Renal cortex interstitium (tissue), 11 donors: Measurements from ENCODE around the gene LIN52. TPM values are rescaled to one million over a fixed set of nuclear protein-coding genes. Genes with fewer than 3 reads are reported as not detected.

Experiments used
- DNase-seq, 11 donors: peaks; one replicate each; pipeline ENCODE4 v3.0.0-alpha.2; 2013; ENCODE audit warnings: low read depth in 9 of 11, low spot score in 4 of 11; ENCODE audit errors: extremely low read depth in 1 of 11
- polyA plus RNA-seq, 3 donors: library from polyadenylated mRNA; unstranded; fragments of 120-200 nt; gene quantifications; one replicate each; pipeline ENCODE4 v1.2.1, GENCODE V29; 2013; ENCODE audit not compliant: insufficient read length in 3 of 3

LIN52 gene
- polyA plus RNA-seq, 3 donors: 17.1 to 22.1 (median 19.0) TPM

DNA sequence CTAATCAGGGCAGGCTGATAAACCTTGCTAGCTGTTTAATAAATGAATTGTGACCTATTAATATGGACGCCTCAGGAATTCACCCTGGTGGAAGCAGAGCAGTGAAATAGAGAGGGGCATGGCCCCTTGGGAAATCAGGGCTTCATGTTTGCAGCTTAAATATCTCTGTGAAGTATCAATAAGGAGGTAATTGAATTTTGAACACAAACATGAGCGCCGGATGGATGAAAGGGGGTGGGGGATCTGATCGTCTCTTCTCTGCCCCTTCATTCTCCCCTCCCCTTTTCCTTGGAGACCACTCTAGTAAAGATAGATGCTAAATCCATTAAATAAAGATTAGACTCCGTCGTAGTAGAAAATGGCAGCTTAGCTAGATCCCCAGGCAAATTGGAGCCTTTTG is 70.5 kb downstream of the LIN52 start:
- no peak for DNase-seq

DNA sequence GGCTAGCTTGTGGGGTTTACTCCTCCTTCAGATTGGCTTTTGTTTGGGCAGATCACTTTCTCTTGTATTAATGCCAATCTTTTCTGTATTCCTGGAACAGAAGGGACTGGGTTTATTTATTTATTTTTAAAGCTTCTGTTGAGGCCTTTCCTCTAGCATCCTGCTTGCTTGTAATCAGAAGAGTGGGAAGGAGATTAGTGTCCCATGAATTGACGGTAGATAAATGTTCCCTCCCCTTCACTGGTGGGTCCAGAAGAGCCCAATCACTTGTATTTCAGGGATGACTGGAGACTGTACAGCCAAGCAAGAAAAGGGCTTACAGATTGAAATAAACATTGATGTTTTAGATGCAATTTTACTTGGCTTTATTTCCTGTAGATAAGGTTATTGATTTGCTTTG is 71.0 kb downstream of the LIN52 start:
- DNase-seq: no peak

DNA sequence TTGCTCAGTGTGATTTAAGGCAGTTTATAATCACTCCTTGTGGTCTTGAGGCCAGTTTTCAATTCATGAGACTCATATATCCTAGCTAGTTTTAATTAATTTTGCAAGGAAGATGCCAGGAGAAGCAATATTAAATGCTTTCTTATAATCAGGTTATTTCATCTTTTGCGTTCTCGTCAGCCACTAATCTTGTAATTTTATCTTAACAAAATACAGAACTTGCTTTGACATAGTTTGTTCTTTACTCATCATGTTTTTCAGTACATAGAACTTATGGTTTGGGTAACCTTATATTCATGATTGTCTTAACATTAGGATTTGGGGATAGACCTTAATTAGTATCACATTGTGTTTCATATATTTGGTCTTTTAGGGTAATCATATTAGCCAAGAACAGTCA is 76.0 kb downstream of the LIN52 start:
- DNase-seq: no peak

DNA sequence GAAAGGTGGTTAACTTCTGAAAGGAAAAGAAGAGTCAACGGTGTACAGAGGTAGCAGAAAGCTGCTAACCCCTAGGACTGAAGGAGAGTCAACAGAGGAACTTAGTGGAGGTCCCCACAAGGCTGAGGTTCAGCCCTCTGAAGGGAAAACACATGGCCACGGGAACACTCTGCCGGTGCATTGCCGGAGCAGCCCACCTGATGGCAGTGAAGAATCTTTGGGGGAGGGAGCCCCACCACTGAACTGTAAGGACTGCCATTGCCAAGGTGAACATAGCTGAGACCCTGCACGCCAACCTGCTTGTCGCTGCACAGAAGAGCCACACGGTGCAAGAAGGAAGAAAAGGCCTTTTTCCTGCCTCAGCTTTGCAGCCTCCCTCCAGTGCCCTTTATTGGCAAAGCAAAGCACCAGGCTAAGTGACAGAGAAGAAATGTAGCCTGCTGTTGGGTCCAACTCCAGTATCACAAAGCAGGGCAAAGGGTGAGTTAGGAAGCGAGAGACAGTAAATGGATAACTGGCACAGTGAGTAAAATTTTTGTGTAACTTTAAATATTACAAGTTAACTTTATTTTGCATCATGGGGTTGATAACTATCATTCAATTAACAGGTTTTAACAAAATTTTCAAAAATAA is 76.9 kb downstream of the LIN52 start:
- no peak for DNase-seq

DNA sequence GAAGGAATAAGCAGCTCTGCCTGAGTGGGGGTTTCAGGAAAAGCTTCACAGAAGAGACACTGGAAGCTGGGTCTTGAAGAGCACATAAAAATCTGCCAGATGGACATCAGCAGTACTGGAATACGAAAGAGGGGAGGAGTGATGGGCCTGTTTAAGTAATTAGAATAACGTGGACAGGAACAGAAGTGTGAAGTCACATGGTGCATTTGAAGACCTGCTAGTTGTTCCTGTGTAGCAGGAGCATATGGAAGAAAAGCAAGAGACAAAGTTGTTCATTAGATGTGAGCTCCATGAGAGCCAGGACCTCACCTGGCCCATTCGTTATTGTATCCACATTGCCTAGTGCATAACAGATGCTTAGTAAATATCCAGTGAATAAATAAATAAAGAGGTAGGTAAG is 85.2 kb downstream of the LIN52 start:
- no peak for DNase-seq

DNA sequence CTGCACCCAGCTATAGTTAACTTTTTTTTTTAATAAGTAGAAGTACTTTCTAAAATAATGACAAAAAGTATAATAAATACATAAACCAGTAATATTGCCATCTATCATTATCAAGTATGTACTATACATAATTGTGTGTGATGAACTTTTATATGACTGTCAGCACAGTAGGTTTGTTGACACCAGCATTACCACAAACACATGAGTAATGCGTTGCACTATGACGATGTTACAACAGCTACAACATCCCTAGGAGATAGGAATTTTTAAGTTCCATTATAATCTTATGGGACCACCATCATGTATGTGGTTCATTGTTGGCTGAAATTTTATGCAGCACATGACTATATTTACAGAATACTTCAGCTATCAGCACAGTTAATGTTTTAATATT is 91.6 kb downstream of the LIN52 start:
- no peak for DNase-seq

DNA sequence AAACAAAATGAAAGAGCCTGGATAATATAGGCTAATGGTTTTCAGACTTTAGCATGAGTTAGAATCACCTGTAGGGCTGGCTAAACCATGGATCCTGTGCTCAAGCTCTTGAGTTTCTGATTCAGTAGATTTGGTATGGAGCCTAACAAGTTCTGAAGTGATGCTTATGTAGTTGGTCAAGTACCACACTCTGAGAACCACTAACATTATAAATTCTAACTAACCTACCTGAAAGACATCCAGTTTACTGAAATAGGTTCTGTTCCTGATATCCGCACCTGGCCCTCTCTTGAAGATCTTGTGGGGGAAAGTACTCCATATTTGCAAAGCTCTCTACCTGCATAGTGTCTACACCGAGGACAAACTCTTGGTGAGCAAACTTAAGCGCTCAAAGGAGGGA is 95.1 kb downstream of the LIN52 start:
- no peak for DNase-seq

DNA sequence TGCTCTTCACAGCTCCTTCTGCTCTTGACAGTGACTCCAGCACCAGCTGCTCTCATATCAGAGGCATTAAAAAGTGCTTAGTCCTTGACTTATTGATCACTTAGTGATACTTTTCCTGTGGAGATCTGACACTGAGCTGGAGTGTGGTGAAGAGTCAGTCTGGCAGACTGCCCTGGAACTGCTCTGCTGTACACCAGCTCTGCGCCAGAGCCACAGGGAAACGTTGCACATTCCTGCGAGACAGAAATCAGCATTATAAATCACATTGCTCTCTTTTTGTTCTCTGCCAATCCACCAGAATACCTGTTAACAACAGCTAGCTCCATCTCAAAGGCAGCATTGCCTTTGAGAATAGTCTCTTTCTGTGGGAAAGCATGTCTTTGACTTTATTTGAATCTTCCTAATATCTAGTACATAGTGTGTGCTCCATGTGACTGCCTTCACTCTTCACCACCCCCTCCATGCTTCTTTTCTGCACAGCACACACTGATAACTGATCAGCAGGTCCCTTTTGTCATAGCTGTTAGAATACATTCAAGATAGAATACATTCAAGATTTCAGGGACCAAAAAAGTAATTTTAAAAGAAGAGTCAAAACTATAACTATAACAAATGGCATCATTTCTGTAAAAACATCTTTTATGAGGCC is 106.3 kb downstream of the LIN52 start:
- no peak for DNase-seq

DNA sequence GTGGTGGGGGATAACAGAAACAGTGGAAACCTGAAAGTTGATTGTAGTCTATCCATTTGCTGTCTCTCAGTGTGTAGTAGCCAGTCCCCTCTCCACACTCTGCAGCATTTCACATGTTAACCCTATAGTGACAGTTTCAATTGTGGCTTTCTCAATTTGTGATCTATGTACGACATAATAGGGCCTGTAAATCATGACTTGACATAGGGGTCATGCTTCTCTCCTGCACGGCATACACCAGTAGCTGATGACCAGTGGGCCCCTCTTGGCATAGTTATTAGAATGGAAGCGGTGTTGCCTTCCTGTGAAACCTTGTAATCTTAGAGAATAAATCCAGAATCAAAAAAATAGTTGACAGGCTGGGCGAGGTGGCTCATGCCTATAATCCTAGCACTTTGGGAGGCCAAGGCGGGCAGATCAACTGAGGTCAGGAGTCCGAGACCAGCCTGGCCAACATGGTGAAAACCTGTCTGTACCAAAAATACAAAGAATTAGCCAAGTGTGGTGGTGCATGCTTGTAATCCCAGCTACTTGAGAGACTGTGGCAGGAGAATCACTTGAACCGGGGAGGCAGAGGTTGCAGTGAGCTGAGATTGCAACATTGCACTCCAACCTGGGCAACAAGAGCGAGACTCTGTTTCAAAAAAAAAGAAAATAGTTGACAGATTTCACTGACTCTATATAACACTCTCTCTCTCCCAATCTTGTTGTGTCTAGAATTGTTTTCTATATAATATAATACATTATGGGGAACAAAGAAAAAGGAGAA is 109.9 kb downstream of the LIN52 start:
- DNase-seq: no peak

DNA sequence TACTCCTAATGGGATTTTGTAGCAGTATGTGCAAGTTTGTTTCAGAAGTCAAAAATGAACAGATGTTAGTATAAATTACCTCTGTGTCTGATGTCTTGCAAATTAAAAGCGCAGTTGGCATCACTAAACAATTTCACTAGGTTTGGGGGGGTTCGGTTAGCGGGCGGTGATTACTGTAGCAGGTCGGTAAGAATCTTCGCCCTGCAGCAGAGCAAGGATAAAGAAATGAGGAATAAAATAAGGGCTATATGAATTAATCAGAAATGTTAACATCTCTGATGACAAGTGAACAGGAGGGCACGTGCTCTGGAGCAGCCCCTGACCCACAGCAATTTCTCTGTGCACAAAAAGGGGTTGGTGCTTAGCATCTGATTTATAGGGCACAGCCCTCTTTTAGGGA is 110.9 kb downstream of the LIN52 start:
- DNase-seq: no peak

DNA sequence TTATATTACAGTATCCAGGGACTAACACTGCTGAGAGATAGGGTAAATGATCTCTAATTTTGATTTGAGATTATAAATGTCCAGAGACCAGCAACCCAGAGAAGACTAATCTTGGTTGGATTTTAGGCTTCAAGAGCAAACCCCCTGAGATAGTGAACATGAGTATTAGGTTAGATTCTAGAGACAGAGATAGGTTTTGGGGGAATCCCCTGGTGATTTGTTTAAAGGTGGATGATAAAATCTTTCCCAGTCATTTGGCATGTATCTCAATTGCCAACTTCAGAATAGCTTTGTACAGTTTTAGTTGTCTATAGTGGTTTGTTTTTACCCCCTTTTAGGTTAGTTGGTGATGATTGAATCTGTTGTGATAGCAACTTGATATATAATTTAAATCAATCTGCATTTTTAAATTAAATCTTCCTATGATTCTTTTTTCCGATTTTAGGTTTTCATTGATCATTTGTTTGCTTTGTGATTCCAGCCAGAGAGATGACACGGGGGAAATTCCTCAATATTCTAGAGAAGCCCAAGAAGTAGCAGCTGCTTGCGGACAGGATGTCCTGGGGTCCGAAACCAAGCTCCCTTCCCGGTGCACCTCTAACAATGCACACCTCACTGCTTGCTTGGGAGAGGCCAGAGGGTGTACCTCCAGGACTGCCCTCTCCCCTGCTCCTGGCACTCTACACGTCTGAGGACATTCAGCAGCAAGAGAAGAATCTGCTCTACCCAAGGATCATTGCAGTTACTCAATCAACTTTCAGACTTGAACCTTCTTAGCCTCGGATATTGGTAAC is 113.9 kb downstream of the LIN52 start:
- no peak for DNase-seq

DNA sequence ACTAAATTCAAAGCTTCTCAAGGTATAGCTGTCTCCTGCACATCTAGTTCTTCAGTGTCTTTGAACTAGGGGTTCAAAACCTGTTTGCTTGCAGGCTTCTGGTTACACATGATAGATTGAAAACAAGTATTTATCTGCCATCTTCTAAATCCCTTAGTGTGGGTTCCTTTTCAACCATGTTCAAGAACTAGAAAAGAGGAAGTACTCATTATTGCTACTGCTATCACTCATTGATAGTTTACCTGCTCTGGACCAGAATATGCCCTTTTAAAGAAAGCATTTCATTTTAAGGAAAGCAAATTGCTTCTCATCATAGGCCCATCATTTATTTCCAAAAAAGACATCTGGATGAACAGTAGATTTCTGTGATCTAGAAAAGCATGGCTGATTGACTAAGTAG is 117.4 kb downstream of the LIN52 start:
- DNase-seq: no peak

DNA sequence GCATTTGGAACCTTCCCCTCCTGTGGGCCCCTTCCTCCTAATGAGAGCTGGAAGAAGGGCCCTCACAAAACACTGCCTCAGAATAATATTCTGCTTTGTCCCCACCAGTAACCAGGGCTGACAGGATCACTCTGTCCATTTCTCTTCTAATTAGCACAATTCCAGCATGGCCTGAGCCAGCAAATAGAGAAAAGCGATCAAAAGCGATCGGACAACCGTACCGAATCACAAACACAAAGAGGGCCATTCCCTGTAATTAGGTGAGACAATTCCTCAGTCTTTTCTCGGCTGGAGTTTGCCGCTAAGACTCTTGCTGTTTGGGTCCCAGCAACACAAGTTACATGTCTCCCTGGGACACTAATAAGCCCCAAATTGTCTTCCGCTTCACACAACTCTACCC is 118.9 kb downstream of the LIN52 start:
- no peak for DNase-seq

DNA sequence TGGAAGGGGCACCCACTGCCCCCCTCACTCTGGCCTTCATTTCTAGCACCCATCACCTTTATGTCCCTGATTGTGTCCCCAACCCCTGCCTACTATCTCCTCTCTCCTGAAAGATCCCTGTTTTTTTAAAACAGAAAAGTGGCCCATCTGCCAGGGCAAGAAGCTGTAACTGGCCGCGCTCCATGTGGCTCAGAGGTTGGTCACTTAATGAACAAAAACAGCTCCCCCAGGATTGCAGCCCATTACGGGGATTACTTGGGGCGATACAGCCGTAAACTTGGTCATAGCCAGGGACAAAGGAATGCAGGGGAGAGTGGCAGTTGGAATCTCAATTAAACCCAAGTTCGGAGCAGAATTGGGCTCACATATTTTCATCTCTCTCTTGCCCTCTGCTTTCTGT is 119.7 kb downstream of the LIN52 start:
- no peak for DNase-seq

DNA sequence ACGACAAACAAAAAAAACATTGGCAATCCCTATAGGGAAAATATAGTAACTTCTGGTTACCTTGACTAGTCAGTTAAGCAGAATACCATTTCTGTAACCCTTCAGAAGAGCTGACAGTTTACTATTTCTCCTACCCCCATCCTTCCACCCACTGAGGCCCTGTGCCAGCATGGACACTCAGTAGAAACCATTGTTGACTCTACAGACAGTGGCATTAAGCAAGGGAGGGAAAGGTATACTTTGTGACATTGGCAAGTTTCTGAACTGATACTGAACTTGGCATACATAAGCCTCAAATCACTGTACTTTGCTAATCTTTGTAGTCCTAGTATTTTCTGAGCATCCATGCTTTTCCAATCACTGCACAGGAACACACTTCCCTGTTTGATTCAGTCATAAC is 121.1 kb downstream of the LIN52 start:
- DNase-seq: no peak

DNA sequence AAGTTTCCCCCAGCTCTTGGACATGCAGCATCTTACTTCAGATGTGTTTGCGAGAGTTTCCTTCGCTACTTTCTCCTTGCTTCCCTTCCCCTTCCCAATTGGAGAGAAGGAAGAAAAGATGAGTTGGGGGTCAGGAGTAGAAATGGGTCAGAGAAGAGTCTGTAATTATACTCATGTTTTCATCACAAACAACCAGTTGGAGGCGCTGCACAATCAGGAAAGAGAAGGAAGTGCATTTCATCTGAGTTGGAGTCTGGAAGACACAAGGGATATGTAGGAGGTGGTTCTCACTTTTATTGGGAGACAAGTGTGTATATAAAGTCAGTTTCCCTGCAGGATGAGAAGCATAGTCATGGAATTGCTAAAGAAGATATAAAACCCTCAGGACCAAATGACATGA is 123.2 kb downstream of the LIN52 start:
- no peak for DNase-seq

DNA sequence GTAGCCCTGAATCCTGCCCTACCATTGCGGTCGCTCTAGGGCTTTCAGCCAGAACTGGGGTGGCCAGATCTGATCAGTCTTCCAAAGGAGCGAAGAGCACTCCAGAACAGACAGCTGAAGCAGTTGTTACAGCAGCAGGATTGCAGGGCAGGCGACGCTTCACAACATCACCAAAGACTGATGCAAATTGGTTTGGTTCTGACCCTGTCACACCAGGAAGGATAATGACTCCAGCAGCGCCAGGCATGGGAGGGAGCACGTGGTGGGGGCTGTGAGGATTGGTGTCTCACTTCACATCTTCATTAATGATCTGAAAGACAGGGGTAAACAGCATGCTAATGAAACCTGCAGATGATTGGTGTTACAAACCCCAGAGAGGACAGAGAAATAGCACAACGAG is 123.9 kb downstream of the LIN52 start:
- no peak for DNase-seq

DNA sequence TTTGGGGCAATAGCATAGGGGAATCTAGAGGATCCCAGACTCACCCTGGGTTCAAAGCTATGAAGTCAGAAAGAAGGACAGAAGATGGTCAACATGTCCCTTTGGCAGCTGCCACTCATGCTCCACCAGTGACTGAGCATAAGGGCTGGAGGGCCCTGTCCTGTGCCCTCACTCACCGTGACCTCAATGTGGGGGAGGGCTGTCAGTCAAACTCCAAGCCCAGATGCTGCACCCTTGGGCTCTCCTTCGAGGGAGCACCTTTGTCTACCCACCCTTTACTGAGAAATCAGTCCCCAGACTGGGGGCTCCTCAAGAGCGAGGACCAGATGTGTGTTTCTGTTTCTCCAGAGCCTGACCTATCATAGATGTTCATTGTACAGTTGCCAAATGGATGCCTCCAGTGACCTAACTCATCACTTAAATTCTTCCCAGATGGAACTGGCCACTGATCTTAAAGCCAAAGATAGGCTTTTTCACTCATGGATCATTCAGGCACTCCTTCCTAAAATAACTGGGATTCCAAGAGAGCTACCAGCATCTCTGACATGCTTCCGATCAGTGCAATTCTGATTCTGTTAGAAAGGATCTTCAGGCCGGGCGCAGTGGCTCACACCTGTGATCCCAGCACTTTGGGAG is 127.3 kb downstream of the LIN52 start:
- DNase-seq: no peak
